Caco-2 (cell line): ENCODE data around the gene FAM117B. TPM values are rescaled to one million over a fixed set of nuclear protein-coding genes. Genes with fewer than 3 reads are reported as not detected.

Experiments
- BruUV-seq: library from RNA; stranded (reverse); fragments of 400-500 nt; replicated peaks from 2 replicates; lab custom pipeline; 2021; lab: Mats Ljungman, UMichigan
- CTCF ChIA-PET: fragments of 300-600 bp; sonication (Branson Sonifier 250); formaldehyde crosslinking; loops from one replicate; lab custom pipeline; 2022; ENCODE audit warnings: antibody characterized with exemption; lab: Charles Lee
- POLR2A ChIA-PET: fragments of 300-600 bp; sonication (Branson Sonifier 250); formaldehyde crosslinking; loops from one replicate; lab custom pipeline; 2022; ENCODE audit warnings: antibody characterized with exemption; lab: Charles Lee
- DNase-seq, 2 experiments: peaks; one replicate each; pipeline versions ENCODE4 v3.0.0 to v3.0.0-alpha.2; 2020 to 2022
- H3K27me3 ChIP-seq: replicated peaks from 2 replicates; pipeline ENCODE4 v1.6.0; 2011; ENCODE audit warnings: low read length; ENCODE audit not compliant: control insufficient read depth, insufficient read depth
- H3K36me3 ChIP-seq: 2 replicates; pipeline ENCODE4 v1.5.1; 2011; ENCODE audit warnings: low read length; ENCODE audit not compliant: control insufficient read depth, insufficient read depth
- H3K4me1 ChIP-seq: fragments of 250-450 bp; sonication (Bioruptor Pico); 2 replicates; pipeline ENCODE4 v1.5.1; 2020; ENCODE audit warnings: mild to moderate bottlenecking
- H3K4me3 ChIP-seq: 2 replicates; pipeline ENCODE4 v1.5.1; 2011; ENCODE audit warnings: low read depth, mild to moderate bottlenecking, control low read depth, low read length
- H3K9me3 ChIP-seq: fragments of 250-450 bp; sonication (Bioruptor Pico); 2 replicates; pipeline ENCODE4 v1.5.1; 2020; ENCODE audit warnings: mild to moderate bottlenecking, moderate library complexity
- H3K27ac Mint-ChIP-seq: one replicate; pipeline ENCODE4 v1.8.0; 2022; ENCODE audit warnings: mixed read lengths; ENCODE audit not compliant: unreplicated experiment
- H3K27me3 Mint-ChIP-seq: one replicate; pipeline ENCODE4 v1.8.0; 2022; ENCODE audit warnings: mixed read lengths; ENCODE audit not compliant: insufficient read depth, unreplicated experiment
- H3K36me3 Mint-ChIP-seq: one replicate; pipeline ENCODE4 v1.8.0; 2022; ENCODE audit warnings: mild to moderate bottlenecking, mixed read lengths; ENCODE audit not compliant: insufficient read depth, unreplicated experiment
- H3K4me1 Mint-ChIP-seq: one replicate; pipeline ENCODE4 v1.8.0; 2022; ENCODE audit warnings: low read depth, mixed read lengths; ENCODE audit not compliant: unreplicated experiment
- H3K4me3 Mint-ChIP-seq: one replicate; pipeline ENCODE4 v1.8.0; 2022; ENCODE audit warnings: mild to moderate bottlenecking, moderate library complexity, mixed read lengths; ENCODE audit not compliant: unreplicated experiment
- H3K9me3 Mint-ChIP-seq: one replicate; pipeline ENCODE4 v1.8.0; 2022; ENCODE audit warnings: mixed read lengths; ENCODE audit not compliant: unreplicated experiment
- intact Hi-C: fragments of 100-400 bp; cut with micrococcal nuclease; formaldehyde crosslinking; loops from one replicate; pipeline ENCODE4 v1.10.0; 2022; ENCODE audit not compliant: unreplicated experiment
- total RNA-seq: library from RNA; stranded (reverse); gene quantifications from 2 replicates; pipeline ENCODE4 v1.2.3, GENCODE V29; 2022
- TF ChIP-seq, protein P1 (sequence below), 2 experiments: fragments of 200-600 bp in 1 of 2; IDR thresholded peaks; 1 replicate in 1 of 2; 2 replicates in 1 of 2; pipeline versions ENCODE4 v1.5.1 to v1.8.0; 2011 to 2022; ENCODE audit warnings: antibody characterized with exemption in 1 of 2, control low read depth in 1 of 2, inconsistent platforms in 1 of 2, low read depth in 1 of 2, low read length in 1 of 2, mild to moderate bottlenecking in 1 of 2, moderate library complexity in 1 of 2; ENCODE audit not compliant: insufficient read depth in 1 of 2, severe bottlenecking in 1 of 2, unreplicated experiment in 1 of 2

The FAM117B gene
- total RNA-seq, 1 experiment from 2014 or later = 9.8 TPM

DNA sequence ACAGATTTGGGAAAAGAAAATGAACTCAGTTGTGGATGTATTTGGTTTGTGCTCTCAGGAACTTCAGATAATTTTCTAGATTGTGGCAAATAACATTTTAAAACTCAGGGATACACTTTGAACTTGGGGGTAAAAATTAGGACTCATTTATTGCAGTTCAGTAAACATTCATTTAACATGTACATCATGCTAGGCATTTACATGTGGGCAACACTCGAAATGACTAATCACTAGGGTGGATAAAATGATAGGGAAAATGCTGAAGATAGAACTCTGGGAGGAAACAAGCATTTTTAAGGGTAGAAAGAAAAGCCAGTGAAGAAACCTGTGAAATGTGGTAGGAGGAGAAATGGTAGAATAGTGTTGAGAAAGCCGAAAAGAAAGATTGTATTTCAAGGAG lies 7.8 kb downstream of the FAM117B start:
- no peaks in the 10 kb centered on the region for H3K27me3 Mint-ChIP-seq
- TF ChIP-seq, protein P1, sequence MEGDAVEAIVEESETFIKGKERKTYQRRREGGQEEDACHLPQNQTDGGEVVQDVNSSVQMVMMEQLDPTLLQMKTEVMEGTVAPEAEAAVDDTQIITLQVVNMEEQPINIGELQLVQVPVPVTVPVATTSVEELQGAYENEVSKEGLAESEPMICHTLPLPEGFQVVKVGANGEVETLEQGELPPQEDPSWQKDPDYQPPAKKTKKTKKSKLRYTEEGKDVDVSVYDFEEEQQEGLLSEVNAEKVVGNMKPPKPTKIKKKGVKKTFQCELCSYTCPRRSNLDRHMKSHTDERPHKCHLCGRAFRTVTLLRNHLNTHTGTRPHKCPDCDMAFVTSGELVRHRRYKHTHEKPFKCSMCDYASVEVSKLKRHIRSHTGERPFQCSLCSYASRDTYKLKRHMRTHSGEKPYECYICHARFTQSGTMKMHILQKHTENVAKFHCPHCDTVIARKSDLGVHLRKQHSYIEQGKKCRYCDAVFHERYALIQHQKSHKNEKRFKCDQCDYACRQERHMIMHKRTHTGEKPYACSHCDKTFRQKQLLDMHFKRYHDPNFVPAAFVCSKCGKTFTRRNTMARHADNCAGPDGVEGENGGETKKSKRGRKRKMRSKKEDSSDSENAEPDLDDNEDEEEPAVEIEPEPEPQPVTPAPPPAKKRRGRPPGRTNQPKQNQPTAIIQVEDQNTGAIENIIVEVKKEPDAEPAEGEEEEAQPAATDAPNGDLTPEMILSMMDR (IDR thresholded peaks at IDR 0.05; ENCODE audit: insufficient read depth in 1 of 2, low read depth in 1 of 2, low read length in 1 of 2, severe bottlenecking in 1 of 2, unreplicated experiment in 1 of 2) = no peak
- POLR2A ChIA-PET = no interaction called here
- Histone ChIP-seq H3K36me3 (no peaks in the 10 kb centered on the region), H3K4me3 (no peak overlapping the region), H3K27me3 (no peaks in the 10 kb centered on the region), H3K4me1 (no peaks in the 10 kb centered on the region), H3K9me3 (no peaks in the 10 kb centered on the region)
- H3K9me3 Mint-ChIP-seq = no peaks in the 10 kb centered on the region
- DNase-seq = no peak
- CTCF ChIA-PET = no interaction called here
- no peaks in the 10 kb centered on the region for H3K36me3 Mint-ChIP-seq
- no peak overlapping the region for H3K4me3 Mint-ChIP-seq
- H3K4me1 Mint-ChIP-seq = no peaks in the 10 kb centered on the region
- intact Hi-C loops = no loop called here
- H3K27ac Mint-ChIP-seq = no peak overlapping the region
- no TSS peak for BruUV-seq

DNA sequence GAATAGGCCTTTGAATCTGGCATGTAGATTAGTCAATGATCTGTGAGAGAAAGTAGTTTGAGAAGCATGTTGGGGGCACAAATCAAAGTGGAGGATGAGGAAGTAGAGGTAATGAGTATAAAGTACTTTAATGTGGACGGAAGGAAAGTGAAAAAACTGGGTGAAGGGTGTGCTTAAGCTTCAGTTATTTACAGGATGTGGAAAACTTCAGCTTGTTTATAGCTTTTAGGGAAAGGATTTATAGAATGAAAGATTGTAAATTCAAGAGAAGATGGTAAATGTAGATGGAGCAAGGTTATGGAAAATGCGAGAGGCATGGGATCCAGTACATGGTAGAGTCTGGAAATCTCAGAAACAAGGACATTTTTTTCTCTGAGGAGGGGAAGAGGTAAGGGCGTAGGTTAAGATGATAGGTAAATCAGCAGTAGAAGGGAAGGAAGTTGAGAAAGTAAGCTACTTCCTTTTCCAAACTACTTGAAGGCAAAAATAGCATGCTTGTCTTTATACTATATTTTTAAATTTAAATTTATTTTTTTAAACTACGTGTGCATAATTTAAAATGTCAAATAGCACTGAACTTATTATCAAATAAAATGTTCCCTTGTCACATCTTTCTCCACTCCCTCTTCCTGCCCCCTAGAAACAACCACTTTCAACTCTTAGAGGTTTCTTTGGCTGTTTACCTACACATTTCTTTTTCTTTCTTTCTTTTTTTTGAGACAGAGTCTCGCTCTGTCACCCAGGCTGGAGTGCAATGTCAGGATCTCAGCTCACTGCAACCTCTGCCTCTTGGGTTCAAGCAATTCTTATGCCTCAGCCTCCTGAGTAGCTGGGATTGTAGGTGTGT lies 8.5 kb downstream of the FAM117B start:
- Mint-ChIP-seq H3K36me3 (no peaks in the 10 kb centered on the region), H3K9me3 (no peaks in the 10 kb centered on the region), H3K27me3 (no peaks in the 10 kb centered on the region), H3K27ac (no peak overlapping the region), H3K4me1 (no peaks in the 10 kb centered on the region), H3K4me3 (no peak overlapping the region)
- Histone ChIP-seq H3K36me3 (no peaks in the 10 kb centered on the region), H3K4me1 (no peaks in the 10 kb centered on the region), H3K4me3 (no peak overlapping the region), H3K9me3 (no peaks in the 10 kb centered on the region), H3K27me3 (no peaks in the 10 kb centered on the region)
- CTCF ChIA-PET = no interaction called here
- POLR2A ChIA-PET = interaction anchor here (0.7 kb wide), 1 partner anchor 67 kb away, joined by 3 read pairs; no protein-coding TSS in a partner anchor
- no peak for DNase-seq
- TF ChIP-seq, protein P1 (IDR thresholded peaks at IDR 0.05; ENCODE audit: insufficient read depth in 1 of 2, low read depth in 1 of 2, low read length in 1 of 2, severe bottlenecking in 1 of 2, unreplicated experiment in 1 of 2) = no peak
- no TSS peak for BruUV-seq
- intact Hi-C loops = no loop called here

DNA sequence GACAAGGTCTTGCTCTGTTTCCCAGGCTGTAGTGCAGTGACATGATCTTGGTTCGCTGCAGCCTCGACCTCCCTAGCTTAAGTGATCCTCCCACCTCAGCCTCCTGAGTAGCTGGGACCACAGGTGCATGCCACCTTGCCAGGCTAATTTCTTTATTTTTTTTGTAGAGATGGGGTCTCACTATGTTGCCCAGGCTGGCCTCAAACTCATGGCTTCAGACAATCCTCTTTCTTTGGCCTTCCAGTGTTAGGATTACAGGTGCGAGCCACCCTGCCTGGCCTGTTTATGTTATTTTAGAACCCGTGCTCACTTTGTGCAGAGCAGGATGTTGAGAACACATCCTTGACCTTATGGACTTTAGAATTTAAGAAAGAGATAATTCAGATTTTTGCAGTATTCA lies 17.4 kb downstream of the FAM117B start:
- Mint-ChIP-seq H3K36me3 (no peaks in the 10 kb centered on the region), H3K27ac (no peak overlapping the region), H3K27me3 (no peaks in the 10 kb centered on the region), H3K9me3 (no peaks in the 10 kb centered on the region), H3K4me3 (no peak overlapping the region), H3K4me1 (no peaks in the 10 kb centered on the region)
- no peak for DNase-seq
- Histone ChIP-seq H3K9me3 (no peaks in the 10 kb centered on the region), H3K4me3 (no peak overlapping the region), H3K4me1 (no peaks in the 10 kb centered on the region), H3K27me3 (no peaks in the 10 kb centered on the region), H3K36me3 (no peaks in the 10 kb centered on the region)
- BruUV-seq = no TSS peak
- CTCF ChIA-PET = interaction anchor here (0.7 kb wide), 1 partner anchor 202 kb away, joined by 4 read pairs; no protein-coding TSS in a partner anchor
- TF ChIP-seq, protein P1 (IDR thresholded peaks at IDR 0.05; ENCODE audit: insufficient read depth in 1 of 2, low read depth in 1 of 2, low read length in 1 of 2, severe bottlenecking in 1 of 2, unreplicated experiment in 1 of 2) = no peak
- POLR2A ChIA-PET = no interaction called here
- intact Hi-C loops = no loop called here
